Esophagus muscularis mucosa (tissue), 3 donors: Measurements from ENCODE around the gene PHC2.
A peak's percentile ranks its signal among the peaks of the same experiment; 100 is the strongest.

Experiments used
- CTCF ChIP-seq, 3 experiments: fragments of 200-600 bp in 2 of 3; fragments of 450-650 bp in 1 of 3; sonication (generic) in 2 of 3; IDR thresholded peaks; one replicate each; pipeline ENCODE4 v1.5.1; 2017 to 2019; ENCODE audit warnings: antibody characterized with exemption in 3 of 3, mild to moderate bottlenecking in 2 of 3, moderate library complexity in 1 of 3
- POLR2A ChIP-seq: fragments of 450-650 bp; IDR thresholded peaks from one replicate; pipeline ENCODE4 v1.6.1; 2017; ENCODE audit warnings: antibody characterized with exemption, moderate library complexity, mild to moderate bottlenecking, low read depth
- POLR2AphosphoS5 ChIP-seq, 2 donors: sonication (generic); formaldehyde crosslinking; IDR thresholded peaks; one replicate each; pipeline ENCODE4 v1.6.1; 2017; ENCODE audit warnings: antibody characterized with exemption in 2 of 2

- TF ChIP-seq POLR2A, result no peak
- no peak for TF ChIP-seq CTCF (IDR thresholded peaks at IDR 0.05)
- TF ChIP-seq POLR2AphosphoS5 (IDR thresholded peaks at IDR 0.05), result peak in 1 of 2 donors; percentile 69
Observed at GRCh38 chr1:33365560-33365997, 65.3 kb downstream of the PHC2 start.
